GM06990 (cell line): Measurements from ENCODE around the gene CYP2S1.

Source experiments
- DNase-seq: peaks from one replicate; pipeline ENCODE4 v3.0.0-alpha.2; 2011; ENCODE audit not compliant: insufficient read length; ENCODE audit errors: extremely low read depth
- H3K27me3 ChIP-seq: replicated peaks from 2 replicates; pipeline ENCODE4 v1.6.0; 2011; ENCODE audit warnings: low read length; ENCODE audit not compliant: control insufficient read depth, insufficient read depth
- H3K36me3 ChIP-seq: 2 replicates; pipeline ENCODE4 v1.5.1; 2011; ENCODE audit warnings: low read length; ENCODE audit not compliant: control insufficient read depth, insufficient read depth
- H3K4me3 ChIP-seq: replicated peaks from 2 replicates; pipeline ENCODE4 v1.5.1; 2011; ENCODE audit warnings: low read depth, mild to moderate bottlenecking, control low read depth, low read length
- CTCF ChIP-seq: IDR thresholded peaks from 2 replicates; pipeline ENCODE4 v1.5.1; 2011; ENCODE audit warnings: low read length, control low read depth, mild to moderate bottlenecking, inconsistent platforms; ENCODE audit not compliant: insufficient read depth, poor library complexity, severe bottlenecking

The CYP2S1 gene

GRCh38 chr19:41159881-41160280 lies 33.1 kb upstream of the CYP2S1 start:
- DNase-seq, result no peak
- Histone ChIP-seq H3K4me3 (no peak overlapping the region), H3K27me3 (no peaks in the 10 kb centered on the region), H3K36me3 (no peaks in the 10 kb centered on the region)
- no peak for TF ChIP-seq CTCF

GRCh38 chr19:41161903-41162302 lies 31.1 kb upstream of the CYP2S1 start:
- no peak overlapping the region for H3K4me3 ChIP-seq
- DNase-seq, result no peak
- peak; percentile 24 for TF ChIP-seq CTCF
- H3K27me3 ChIP-seq, result no peaks in the 10 kb centered on the region
- no peaks in the 10 kb centered on the region for H3K36me3 ChIP-seq

GRCh38 chr19:41166944-41167804 lies 25.8 kb upstream of the CYP2S1 start:
- H3K27me3 ChIP-seq, result no peaks in the 10 kb centered on the region
- TF ChIP-seq CTCF, result no peak

GRCh38 chr19:41172297-41173164 lies 20.5 kb upstream of the CYP2S1 start:
- H3K36me3 ChIP-seq, result no peaks in the 10 kb centered on the region
- no peak for DNase-seq
- TF ChIP-seq CTCF, result no peak
- no peak overlapping the region for H3K4me3 ChIP-seq
- no peaks in the 10 kb centered on the region; the same call in 1 of the 2 replicates for H3K27me3 ChIP-seq

More at GRCh38 chr19:41166944-41167804, 25.8 kb upstream of the CYP2S1 start:
- Histone ChIP-seq H3K4me3 (no peak overlapping the region), H3K36me3 (no peaks in the 10 kb centered on the region)
- no peak for DNase-seq

- H3K4me3 ChIP-seq, result no peak overlapping the region
- no peaks in the 10 kb centered on the region; the same call in 1 of the 2 replicates for H3K27me3 ChIP-seq
- no peak for TF ChIP-seq CTCF
- H3K36me3 ChIP-seq, result no peaks in the 10 kb centered on the region
- no peak for DNase-seq
Observed at GRCh38 chr19:41174297-41174928, 18.6 kb upstream of the CYP2S1 start.
